ENCODE data around the gene CALHM4. TPM values are rescaled to one million over a fixed set of nuclear protein-coding genes. Genes with fewer than 3 reads are reported as not detected.

Gene CALHM4
- total and polyA plus RNA-seq, 2 of the 13 experiments (the other 11 are each of a cell fraction or from before 2014, with no cell fraction given) = not detected

DNA sequence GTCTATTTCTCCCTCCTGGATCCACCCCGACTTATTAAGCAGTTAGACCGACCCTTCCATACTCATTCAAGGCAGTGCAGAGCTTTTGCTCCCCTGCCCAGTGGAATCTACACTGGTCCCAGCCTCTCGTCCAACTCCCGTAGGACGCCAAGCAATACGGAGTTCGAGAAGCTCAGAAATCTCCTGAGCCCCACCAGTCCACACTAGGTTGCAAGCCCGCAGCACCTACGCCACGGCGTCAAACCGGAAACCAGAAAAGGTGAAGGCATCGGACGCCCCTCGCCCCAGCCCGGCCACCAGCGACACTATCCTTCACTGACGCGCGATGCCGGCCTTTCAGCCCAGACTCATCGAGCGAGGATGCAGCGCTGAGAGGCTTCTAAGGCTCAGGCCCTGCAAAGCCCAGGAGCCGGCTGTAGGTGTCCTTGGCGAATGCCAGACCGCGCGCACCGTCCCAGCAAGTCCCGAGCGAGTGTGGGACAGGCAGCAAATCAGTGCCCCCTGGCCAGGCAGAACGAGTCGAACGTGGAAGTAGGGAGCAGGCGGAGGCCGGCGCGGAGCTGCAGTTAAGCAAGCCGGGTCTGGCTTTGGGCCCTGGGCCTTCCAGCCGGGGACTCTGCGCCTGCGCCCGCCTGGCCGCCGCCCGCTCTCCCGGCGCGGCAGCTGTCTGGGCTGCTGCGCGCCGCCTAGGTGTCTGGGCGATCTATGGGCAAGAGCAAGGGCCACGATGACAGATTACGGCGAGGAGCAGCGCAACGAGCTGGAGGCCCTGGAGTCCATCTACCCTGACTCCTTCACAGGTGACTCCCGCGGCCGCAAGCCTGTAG, 17.5 kb downstream of the CALHM4 start, which contains the start of gene RWDD1 (continued):
- peak; percentile 100 for TF ChIP-seq NFYB (CRISPR knock-in tag; IDR thresholded peaks at IDR 0.05)
- TF ChIP-seq SP4 (CRISPR knock-in tag; IDR thresholded peaks at IDR 0.05) = peak; percentile 86
- peak; percentile 73 for TF ChIP-seq AGO2 (optimal IDR thresholded peaks at IDR 0.05; ENCODE audit: low read depth, low read length)
- peak; percentile 89 for TF ChIP-seq MIXL1 (CRISPR knock-in tag; IDR thresholded peaks at IDR 0.05)
- peak; percentile 84 for TF ChIP-seq REL (CRISPR knock-in tag; conservative IDR thresholded peaks at IDR 0.05)
- TF ChIP-seq, protein P1, sequence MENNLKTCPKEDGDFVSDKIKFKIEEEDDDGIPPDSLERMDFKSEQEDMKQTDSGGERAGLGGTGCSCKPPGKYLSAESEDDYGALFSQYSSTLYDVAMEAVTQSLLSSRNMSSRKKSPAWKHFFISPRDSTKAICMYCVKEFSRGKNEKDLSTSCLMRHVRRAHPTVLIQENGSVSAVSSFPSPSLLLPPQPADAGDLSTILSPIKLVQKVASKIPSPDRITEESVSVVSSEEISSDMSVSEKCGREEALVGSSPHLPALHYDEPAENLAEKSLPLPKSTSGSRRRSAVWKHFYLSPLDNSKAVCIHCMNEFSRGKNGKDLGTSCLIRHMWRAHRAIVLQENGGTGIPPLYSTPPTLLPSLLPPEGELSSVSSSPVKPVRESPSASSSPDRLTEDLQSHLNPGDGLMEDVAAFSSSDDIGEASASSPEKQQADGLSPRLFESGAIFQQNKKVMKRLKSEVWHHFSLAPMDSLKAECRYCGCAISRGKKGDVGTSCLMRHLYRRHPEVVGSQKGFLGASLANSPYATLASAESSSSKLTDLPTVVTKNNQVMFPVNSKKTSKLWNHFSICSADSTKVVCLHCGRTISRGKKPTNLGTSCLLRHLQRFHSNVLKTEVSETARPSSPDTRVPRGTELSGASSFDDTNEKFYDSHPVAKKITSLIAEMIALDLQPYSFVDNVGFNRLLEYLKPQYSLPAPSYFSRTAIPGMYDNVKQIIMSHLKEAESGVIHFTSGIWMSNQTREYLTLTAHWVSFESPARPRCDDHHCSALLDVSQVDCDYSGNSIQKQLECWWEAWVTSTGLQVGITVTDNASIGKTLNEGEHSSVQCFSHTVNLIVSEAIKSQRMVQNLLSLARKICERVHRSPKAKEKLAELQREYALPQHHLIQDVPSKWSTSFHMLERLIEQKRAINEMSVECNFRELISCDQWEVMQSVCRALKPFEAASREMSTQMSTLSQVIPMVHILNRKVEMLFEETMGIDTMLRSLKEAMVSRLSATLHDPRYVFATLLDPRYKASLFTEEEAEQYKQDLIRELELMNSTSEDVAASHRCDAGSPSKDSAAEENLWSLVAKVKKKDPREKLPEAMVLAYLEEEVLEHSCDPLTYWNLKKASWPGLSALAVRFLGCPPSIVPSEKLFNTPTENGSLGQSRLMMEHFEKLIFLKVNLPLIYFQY (CRISPR knock-in tag; IDR thresholded peaks at IDR 0.05; ENCODE audit: borderline replicate concordance) = peak; percentile 99
- TF ChIP-seq, protein P2, sequence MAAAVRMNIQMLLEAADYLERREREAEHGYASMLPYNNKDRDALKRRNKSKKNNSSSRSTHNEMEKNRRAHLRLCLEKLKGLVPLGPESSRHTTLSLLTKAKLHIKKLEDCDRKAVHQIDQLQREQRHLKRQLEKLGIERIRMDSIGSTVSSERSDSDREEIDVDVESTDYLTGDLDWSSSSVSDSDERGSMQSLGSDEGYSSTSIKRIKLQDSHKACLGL (CRISPR knock-in tag; IDR thresholded peaks at IDR 0.05) = peak; percentile 97
- peak; percentile 72 for TF ChIP-seq SIX1 (CRISPR knock-in tag; IDR thresholded peaks at IDR 0.05; ENCODE audit: borderline replicate concordance)
- peak; percentile 97 for TF ChIP-seq SMAD3 (CRISPR knock-in tag; IDR thresholded peaks at IDR 0.05)
- peak; percentile 84; the same call in 1 of the 2 replicates for TF ChIP-seq FOXK2 (IDR thresholded peaks at IDR 0.05)
- TF ChIP-seq, protein P3, sequence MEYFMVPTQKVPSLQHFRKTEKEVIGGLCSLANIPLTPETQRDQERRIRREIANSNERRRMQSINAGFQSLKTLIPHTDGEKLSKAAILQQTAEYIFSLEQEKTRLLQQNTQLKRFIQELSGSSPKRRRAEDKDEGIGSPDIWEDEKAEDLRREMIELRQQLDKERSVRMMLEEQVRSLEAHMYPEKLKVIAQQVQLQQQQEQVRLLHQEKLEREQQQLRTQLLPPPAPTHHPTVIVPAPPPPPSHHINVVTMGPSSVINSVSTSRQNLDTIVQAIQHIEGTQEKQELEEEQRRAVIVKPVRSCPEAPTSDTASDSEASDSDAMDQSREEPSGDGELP (IDR thresholded peaks at IDR 0.05; ENCODE audit: borderline replicate concordance, low read depth) = peak; percentile 51; the same call in 1 of the 2 replicates
- peak; percentile 94 for TF ChIP-seq TMF1 (CRISPR knock-in tag; IDR thresholded peaks at IDR 0.05; ENCODE audit: low read depth)
- no peak for TF ChIP-seq ZFP36 (IDR thresholded peaks at IDR 0.05; ENCODE audit: borderline replicate concordance, low read depth, low read length, partially characterized antibody)
- TF ChIP-seq KDM4B (CRISPR knock-in tag; IDR thresholded peaks at IDR 0.05) = peak; percentile 40; the same call in 1 of the 2 replicates
- peak; percentile 95 for TF ChIP-seq EEA1 (CRISPR knock-in tag; IDR thresholded peaks at IDR 0.05; ENCODE audit: borderline replicate concordance)
- TF ChIP-seq POLR2AphosphoS2 (IDR thresholded peaks at IDR 0.05; ENCODE audit: low read depth, low read length) = peak; percentile 99
- TF ChIP-seq, protein P4, sequence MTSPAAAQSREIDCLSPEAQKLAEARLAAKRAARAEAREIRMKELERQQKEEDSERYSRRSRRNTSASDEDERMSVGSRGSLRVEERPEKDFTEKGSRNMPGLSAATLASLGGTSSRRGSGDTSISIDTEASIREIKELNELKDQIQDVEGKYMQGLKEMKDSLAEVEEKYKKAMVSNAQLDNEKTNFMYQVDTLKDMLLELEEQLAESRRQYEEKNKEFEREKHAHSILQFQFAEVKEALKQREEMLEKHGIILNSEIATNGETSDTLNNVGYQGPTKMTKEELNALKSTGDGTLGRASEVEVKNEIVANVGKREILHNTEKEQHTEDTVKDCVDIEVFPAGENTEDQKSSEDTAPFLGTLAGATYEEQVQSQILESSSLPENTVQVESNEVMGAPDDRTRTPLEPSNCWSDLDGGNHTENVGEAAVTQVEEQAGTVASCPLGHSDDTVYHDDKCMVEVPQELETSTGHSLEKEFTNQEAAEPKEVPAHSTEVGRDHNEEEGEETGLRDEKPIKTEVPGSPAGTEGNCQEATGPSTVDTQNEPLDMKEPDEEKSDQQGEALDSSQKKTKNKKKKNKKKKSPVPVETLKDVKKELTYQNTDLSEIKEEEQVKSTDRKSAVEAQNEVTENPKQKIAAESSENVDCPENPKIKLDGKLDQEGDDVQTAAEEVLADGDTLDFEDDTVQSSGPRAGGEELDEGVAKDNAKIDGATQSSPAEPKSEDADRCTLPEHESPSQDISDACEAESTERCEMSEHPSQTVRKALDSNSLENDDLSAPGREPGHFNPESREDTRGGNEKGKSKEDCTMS (CRISPR knock-in tag; conservative IDR thresholded peaks at IDR 0.05) = no peak
- 0 out of 2 replicates have a peak, but pooled peaks have one; percentile 43 for TF ChIP-seq STAT5B (CRISPR knock-in tag; IDR thresholded peaks at IDR 0.05)
